H9 (cell line): ENCODE data around the gene MT1H. TPM values are rescaled to one million over a fixed set of nuclear protein-coding genes. Genes with fewer than 3 reads are reported as not detected.

Source experiments
- DNase-seq: peaks from one replicate; pipeline ENCODE4 v3.0.0-alpha.2; 2017
- H2AFZ ChIP-seq: one replicate; pipeline ENCODE4 v1.6.1; 2013; ENCODE audit warnings: mild to moderate bottlenecking, low read length, control low read depth, moderate library complexity
- H2AK5ac ChIP-seq: 2 replicates; pipeline ENCODE4 v1.6.1; 2013; ENCODE audit warnings: low read length, control low read depth, mixed read lengths; ENCODE audit not compliant: insufficient read length
- H2BK120ac ChIP-seq: one replicate; pipeline ENCODE4 v1.6.1; 2013; ENCODE audit warnings: low read depth, mild to moderate bottlenecking, low read length, control low read depth, inconsistent platforms; ENCODE audit not compliant: poor library complexity, severe bottlenecking
- H2BK12ac ChIP-seq: 2 replicates; pipeline ENCODE4 v1.6.1; 2013; ENCODE audit warnings: low read length, control low read depth, mixed read lengths, low read depth; ENCODE audit not compliant: insufficient read length
- H2BK15ac ChIP-seq: 2 replicates; pipeline ENCODE4 v1.6.1; 2013; ENCODE audit warnings: low read depth, low read length, control low read depth
- H2BK20ac ChIP-seq: one replicate; pipeline ENCODE4 v1.6.1; 2013; ENCODE audit warnings: low read depth, mild to moderate bottlenecking, low read length, control low read depth, inconsistent platforms; ENCODE audit not compliant: poor library complexity, severe bottlenecking
- H2BK5ac ChIP-seq: 2 replicates; pipeline ENCODE4 v1.6.1; 2013; ENCODE audit warnings: low read length, control low read depth, mixed read lengths; ENCODE audit not compliant: insufficient read length
- H3K14ac ChIP-seq: 2 replicates; pipeline ENCODE4 v1.6.1; 2013; ENCODE audit warnings: low read length, control low read depth; ENCODE audit not compliant: insufficient read depth
- H3K18ac ChIP-seq: 2 replicates; pipeline ENCODE4 v1.6.1; 2013; ENCODE audit warnings: low read depth, mild to moderate bottlenecking, mixed read lengths, low read length, control low read depth; ENCODE audit not compliant: insufficient read length
- H3K23ac ChIP-seq: 2 replicates; pipeline ENCODE4 v1.6.1; 2013; ENCODE audit warnings: low read length, control low read depth, mixed read lengths, low read depth; ENCODE audit not compliant: insufficient read length
- H3K23me2 ChIP-seq: 2 replicates; pipeline ENCODE4 v1.6.1; 2013; ENCODE audit warnings: low read depth, mild to moderate bottlenecking, mixed read lengths, low read length, control low read depth; ENCODE audit not compliant: insufficient read length, poor library complexity, severe bottlenecking
- H3K27ac ChIP-seq: 2 replicates; pipeline ENCODE4 v1.5.1; 2013; ENCODE audit warnings: low read length, control low read depth, mixed read lengths, low read depth; ENCODE audit not compliant: insufficient read length
- H3K27me3 ChIP-seq: 2 replicates; pipeline ENCODE4 v1.6.1; 2013; ENCODE audit warnings: low read length, control low read depth, inconsistent platforms; ENCODE audit not compliant: insufficient read depth
- H3K4ac ChIP-seq: 2 replicates; pipeline ENCODE4 v1.6.1; 2013; ENCODE audit warnings: low read depth, mild to moderate bottlenecking, control low read depth, inconsistent platforms, low read length, moderate library complexity
- H3K4me1 ChIP-seq: 2 replicates; pipeline ENCODE4 v1.6.1; 2013; ENCODE audit warnings: low read length, control low read depth, inconsistent platforms; ENCODE audit not compliant: insufficient read depth
- H3K4me2 ChIP-seq: 2 replicates; pipeline ENCODE4 v1.6.1; 2013; ENCODE audit warnings: low read length, control low read depth, mixed read lengths; ENCODE audit not compliant: insufficient read length, insufficient read depth
- H3K56ac ChIP-seq: 2 replicates; pipeline ENCODE4 v1.6.1; 2013; ENCODE audit warnings: low read depth, mild to moderate bottlenecking, mixed read lengths, low read length, control low read depth; ENCODE audit not compliant: insufficient read length
- H3K79me1 ChIP-seq: 2 replicates; pipeline ENCODE4 v1.6.1; 2013; ENCODE audit warnings: low read depth, mild to moderate bottlenecking, moderate library complexity, low read length, control low read depth, inconsistent platforms; ENCODE audit not compliant: insufficient read depth, poor library complexity, severe bottlenecking
- H3K79me2 ChIP-seq: 2 replicates; pipeline ENCODE4 v1.6.1; 2013; ENCODE audit warnings: low read length, control low read depth, inconsistent platforms; ENCODE audit not compliant: insufficient read depth
- H3K9ac ChIP-seq: 2 replicates; pipeline ENCODE4 v1.6.1; 2013; ENCODE audit warnings: low read length, control low read depth, mixed read lengths; ENCODE audit not compliant: insufficient read length; ENCODE audit errors: extremely low read depth
- H3K9me3 ChIP-seq: one replicate; pipeline ENCODE4 v1.6.1; 2013; ENCODE audit warnings: low read depth, low read length, inconsistent platforms; ENCODE audit not compliant: control insufficient read depth
- H3T11ph ChIP-seq: one replicate; pipeline ENCODE4 v1.6.1; 2013; ENCODE audit warnings: mild to moderate bottlenecking, low read length, control low read depth, inconsistent platforms
- H4K20me1 ChIP-seq: one replicate; pipeline ENCODE4 v1.6.1; 2013; ENCODE audit not compliant: control insufficient read depth, insufficient read length, insufficient read depth
- H4K5ac ChIP-seq: 2 replicates; pipeline ENCODE4 v1.6.1; 2013; ENCODE audit warnings: low read depth, mild to moderate bottlenecking, mixed read lengths, low read length, control low read depth; ENCODE audit not compliant: insufficient read length
- H4K8ac ChIP-seq: replicated peaks from 2 replicates; pipeline ENCODE4 v1.6.1; 2013; ENCODE audit warnings: low read length, control low read depth, mixed read lengths, low read depth; ENCODE audit not compliant: insufficient read length
- H4K91ac ChIP-seq: 2 replicates; pipeline ENCODE4 v1.6.1; 2013; ENCODE audit warnings: low read depth, mild to moderate bottlenecking, moderate library complexity, mixed read lengths, low read length, control low read depth; ENCODE audit not compliant: insufficient read length
- H3K27ac Mint-ChIP-seq, 3 experiments: 2 replicates in 2 of 3; 3 replicates in 1 of 3; pipeline ENCODE4 v1.8.0; 2020 to 2021; ENCODE audit warnings: mixed read lengths in 3 of 3, mild to moderate bottlenecking in 1 of 3, moderate library complexity in 1 of 3
- H3K27me3 Mint-ChIP-seq: 2 replicates; pipeline ENCODE4 v1.8.0; 2021; ENCODE audit warnings: low read depth, mild to moderate bottlenecking, moderate library complexity, mixed read lengths
- H3K36me3 Mint-ChIP-seq, 3 experiments: 2 replicates in 2 of 3; 3 replicates in 1 of 3; pipeline ENCODE4 v1.8.0; 2020 to 2021; ENCODE audit warnings: low read depth in 3 of 3, mixed read lengths in 3 of 3; ENCODE audit not compliant: insufficient read depth in 1 of 3
- H3K4me1 Mint-ChIP-seq, 2 experiments: 2 replicates each; pipeline ENCODE4 v1.8.0; 2020; ENCODE audit warnings: mixed read lengths in 2 of 2
- H3K4me3 Mint-ChIP-seq, 2 experiments: 2 replicates in 1 of 2; 3 replicates in 1 of 2; pipeline ENCODE4 v1.8.0; 2020 to 2021; ENCODE audit warnings: mild to moderate bottlenecking in 2 of 2, mixed read lengths in 2 of 2, moderate library complexity in 1 of 2
- H3K9me3 Mint-ChIP-seq, 2 experiments: 2 replicates in 1 of 2; 3 replicates in 1 of 2; pipeline ENCODE4 v1.8.0; 2020; ENCODE audit warnings: mild to moderate bottlenecking in 2 of 2, mixed read lengths in 2 of 2, moderate library complexity in 1 of 2
- WGBS: extraction: QIAGEN DNeasy Blood & Tissue Kit; methylation state at CpG from one replicate; pipeline ENCODE4 v1.1.7; 2013; ENCODE audit warnings: missing lambda C conversion rate, low lambda C conversion rate, mixed read lengths; ENCODE audit not compliant: insufficient read length; ENCODE audit errors: extremely low coverage; 5-methylcytosine and 5-hydroxymethylcytosine counted together
- total RNA-seq: library from RNA; stranded (reverse); gene quantifications from 2 replicates; pipeline ENCODE4 v1.2.1, GENCODE V29; 2021
- TF ChIP-seq, protein P1 (sequence below): fragments of 200-600 bp; sonication (generic); conservative IDR thresholded peaks from 3 replicates; pipeline ENCODE4 v1.8.0; 2021; ENCODE audit warnings: antibody characterized with exemption, mild to moderate bottlenecking

The MT1H gene
- total RNA-seq, 1 experiment from 2014 or later = 12.5 TPM

DNA sequence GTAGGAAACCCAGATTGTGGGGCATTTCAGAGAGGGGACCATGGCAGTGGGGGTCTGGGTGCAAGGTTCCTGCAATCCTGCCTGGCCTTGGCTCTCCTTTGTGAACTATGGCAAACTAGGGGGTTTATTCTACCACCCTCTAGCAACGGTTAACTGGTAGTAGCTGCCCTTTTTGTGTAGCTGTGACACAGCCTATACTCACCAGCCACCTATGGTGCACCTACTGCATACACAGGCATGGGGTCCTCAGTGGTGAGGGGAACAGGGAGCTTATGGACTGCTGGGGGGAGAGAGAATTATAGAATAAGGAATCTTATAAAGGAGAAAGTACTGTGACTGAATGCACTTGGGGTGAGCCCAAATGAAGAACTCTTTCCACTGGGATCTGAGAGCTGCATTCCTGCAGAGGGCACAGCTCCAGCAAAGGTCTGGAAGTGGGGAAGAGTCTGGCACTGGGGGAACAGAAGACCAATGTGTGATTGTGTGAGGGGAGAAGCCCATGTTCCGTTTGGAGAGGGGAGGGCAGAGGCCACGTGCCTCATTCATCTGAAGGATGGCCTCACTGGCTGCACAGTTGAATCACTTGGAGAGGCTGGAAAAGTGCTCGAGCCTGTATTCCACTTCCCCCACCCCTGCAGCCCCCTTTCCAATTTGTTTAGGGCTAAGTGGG, 14.8 kb downstream of the MT1H start:
- H2BK5ac ChIP-seq = no peak overlapping the region
- H3K4me1 ChIP-seq = no peaks in the 10 kb centered on the region
- TF ChIP-seq, protein P1, sequence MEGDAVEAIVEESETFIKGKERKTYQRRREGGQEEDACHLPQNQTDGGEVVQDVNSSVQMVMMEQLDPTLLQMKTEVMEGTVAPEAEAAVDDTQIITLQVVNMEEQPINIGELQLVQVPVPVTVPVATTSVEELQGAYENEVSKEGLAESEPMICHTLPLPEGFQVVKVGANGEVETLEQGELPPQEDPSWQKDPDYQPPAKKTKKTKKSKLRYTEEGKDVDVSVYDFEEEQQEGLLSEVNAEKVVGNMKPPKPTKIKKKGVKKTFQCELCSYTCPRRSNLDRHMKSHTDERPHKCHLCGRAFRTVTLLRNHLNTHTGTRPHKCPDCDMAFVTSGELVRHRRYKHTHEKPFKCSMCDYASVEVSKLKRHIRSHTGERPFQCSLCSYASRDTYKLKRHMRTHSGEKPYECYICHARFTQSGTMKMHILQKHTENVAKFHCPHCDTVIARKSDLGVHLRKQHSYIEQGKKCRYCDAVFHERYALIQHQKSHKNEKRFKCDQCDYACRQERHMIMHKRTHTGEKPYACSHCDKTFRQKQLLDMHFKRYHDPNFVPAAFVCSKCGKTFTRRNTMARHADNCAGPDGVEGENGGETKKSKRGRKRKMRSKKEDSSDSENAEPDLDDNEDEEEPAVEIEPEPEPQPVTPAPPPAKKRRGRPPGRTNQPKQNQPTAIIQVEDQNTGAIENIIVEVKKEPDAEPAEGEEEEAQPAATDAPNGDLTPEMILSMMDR = no peak
- H3K23ac ChIP-seq = no peak overlapping the region
- no peak overlapping the region for H2BK20ac ChIP-seq
- Mint-ChIP-seq H3K36me3 (peaks cover 3 to 13% (median 8%) of the 10 kb centered on the region in 3 experiments; a peak in 6 of 7 replicates), H3K4me3 (no peak overlapping the region), H3K4me1 (peaks cover 22 to 27% of the 10 kb centered on the region in 2 experiments), H3K27ac (no peak overlapping the region; a peak in 1 of 7 replicates), H3K9me3 (peaks cover 9 to 11% of the 10 kb centered on the region in 2 experiments), H3K27me3 (peaks cover 56% of the 10 kb centered on the region)
- no peaks in the 10 kb centered on the region for H3K9me3 ChIP-seq
- H2AK5ac ChIP-seq = no peak overlapping the region
- no peak overlapping the region for H3K4ac ChIP-seq
- H4K8ac ChIP-seq = no peak overlapping the region
- no peak overlapping the region for H3K9ac ChIP-seq
- H3K4me2 ChIP-seq = no peak overlapping the region
- no peak for DNase-seq
- H3K79me2 ChIP-seq = no peaks in the 10 kb centered on the region
- H3K79me1 ChIP-seq = no peaks in the 10 kb centered on the region
- no peak overlapping the region for H3K14ac ChIP-seq
- no peak overlapping the region for H3K27ac ChIP-seq
- no peak overlapping the region for H3K56ac ChIP-seq
- no peak overlapping the region for H3T11ph ChIP-seq
- H2AFZ ChIP-seq = no peak overlapping the region
- no peak overlapping the region for H4K5ac ChIP-seq
- peaks cover 8% of the 10 kb centered on the region for H3K23me2 ChIP-seq
- no peak overlapping the region for H3K18ac ChIP-seq
- H2BK120ac ChIP-seq = no peak overlapping the region
- no peaks in the 10 kb centered on the region for H4K20me1 ChIP-seq
- no peak overlapping the region for H2BK12ac ChIP-seq
- H2BK15ac ChIP-seq = no peak overlapping the region
- WGBS = no CpG with 5 or more reads among the region's 4 CpGs
- no peaks in the 10 kb centered on the region for H3K27me3 ChIP-seq
- H4K91ac ChIP-seq = no peak overlapping the region
